ELF-1 (cell line): ENCODE data around the gene ARID1A.
"Not testable (repeated sequence)": the region's sequence is repeated elsewhere in the genome, so short reads cannot be mapped to it uniquely, and the experiment has no call there.

Experiments
- DNase-seq: peaks from one replicate; pipeline ENCODE4 v3.0.0-alpha.2; 2016; ENCODE audit warnings: low read depth, low spot score

The ARID1A gene

DNA sequence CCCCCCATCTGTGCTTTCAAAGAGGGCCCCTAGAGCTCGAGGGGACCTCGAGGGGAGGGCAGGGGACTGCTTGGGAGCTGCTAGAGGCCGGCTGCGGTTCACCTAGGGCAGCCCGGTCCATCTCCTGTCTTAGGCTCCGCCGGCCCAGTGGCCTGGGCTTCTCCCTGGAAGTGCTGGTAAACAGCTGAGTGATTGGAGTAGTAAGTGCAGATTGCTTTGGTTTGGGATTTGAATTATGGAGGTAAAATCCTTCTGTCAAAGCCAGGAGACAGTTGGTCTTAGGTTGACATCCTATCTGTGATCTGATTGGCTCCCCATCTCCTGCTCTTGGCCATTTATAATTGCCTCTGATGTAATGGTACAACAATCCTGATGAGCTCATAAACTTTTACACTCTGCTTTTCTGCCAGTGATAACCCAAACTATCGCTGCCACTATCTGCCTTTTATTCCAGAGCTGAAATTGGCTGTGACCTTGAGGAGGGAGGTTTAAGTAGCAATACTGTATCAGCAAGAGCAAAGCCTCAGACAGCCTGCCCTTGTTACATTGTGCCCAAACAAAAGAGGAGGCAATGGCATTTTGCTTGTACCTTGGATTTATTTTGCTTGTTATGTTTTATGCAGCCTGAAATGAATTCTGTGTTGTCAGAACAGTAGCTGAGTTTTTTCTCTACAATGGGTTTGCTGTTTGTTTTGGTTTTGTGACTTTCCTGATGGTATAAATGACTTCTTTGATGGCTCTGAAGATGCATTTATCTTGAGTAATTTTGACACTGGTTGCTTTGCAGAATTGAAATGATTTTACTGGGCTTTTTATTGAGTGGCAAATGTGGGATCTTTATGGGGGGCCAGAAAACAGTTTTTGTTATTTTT, 2.4 kb downstream of the ARID1A start:
- DNase-seq: peak; percentile 68

- no peak for DNase-seq
These were observed 4.9 kb downstream of the ARID1A start for GRCh38 chr1:26700711-26701110.

DNA sequence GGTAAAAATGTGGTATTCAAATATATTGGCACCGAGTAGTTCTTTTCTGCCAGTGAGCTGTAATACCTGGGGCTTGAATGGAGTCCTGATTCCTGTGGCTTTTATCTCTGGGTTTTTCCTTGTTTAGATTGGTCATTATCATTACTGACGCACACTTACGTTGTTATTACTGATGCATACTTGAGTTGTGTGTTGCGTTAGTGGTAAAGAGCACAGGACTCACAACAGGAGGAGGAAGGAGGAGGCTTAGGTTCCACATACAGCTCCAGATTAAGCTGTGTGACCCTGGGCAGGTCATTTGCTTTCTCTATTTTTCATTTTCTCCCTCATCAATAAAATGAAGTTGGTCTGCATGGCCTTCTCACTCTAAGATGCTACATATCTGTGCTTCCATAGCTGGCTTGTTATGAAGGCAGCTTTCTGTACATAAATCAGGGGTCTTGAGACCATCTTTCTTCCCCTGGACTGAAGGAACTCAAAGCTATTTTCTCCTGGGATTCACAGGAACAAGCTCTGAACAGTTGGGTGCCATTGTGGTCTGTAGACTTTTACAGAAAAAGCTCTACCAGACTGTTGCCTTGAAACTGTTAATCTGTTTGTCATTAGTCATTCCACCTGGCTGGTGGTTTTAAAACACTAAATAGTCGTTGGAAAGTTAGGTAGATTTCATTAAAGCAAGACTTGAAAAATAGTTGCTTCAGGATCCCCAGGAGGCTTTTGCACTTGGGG, 5.6 kb downstream of the ARID1A start:
- no peak for DNase-seq

- DNase-seq: no peak
These were observed 6.3 kb downstream of the ARID1A start for GRCh38 chr1:26701995-26702679.

DNA sequence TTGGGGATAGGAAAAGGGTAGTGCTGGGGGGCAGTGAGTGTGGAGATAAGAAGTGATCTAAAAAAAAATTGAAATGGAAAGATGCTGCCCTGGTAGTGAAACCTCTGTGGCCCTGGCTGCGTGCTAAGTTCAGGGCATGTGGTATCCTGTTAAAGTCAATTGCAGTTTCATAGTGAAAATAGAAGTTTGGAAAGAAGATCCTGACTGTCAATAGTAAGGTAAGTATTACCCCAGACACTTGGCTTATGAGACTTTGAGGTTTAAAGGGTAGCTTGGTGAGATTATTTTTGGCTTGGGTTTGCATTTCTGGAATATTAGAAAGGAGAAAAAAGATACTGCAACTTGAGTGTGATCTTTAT, 6.8 kb downstream of the ARID1A start:
- DNase-seq: no peak

- no peak for DNase-seq
These were observed 7.7 kb downstream of the ARID1A start for GRCh38 chr1:26703478-26703877.

GRCh38 chr1:26704629-26705028, 8.8 kb downstream of the ARID1A start:
- no peak for DNase-seq

DNA sequence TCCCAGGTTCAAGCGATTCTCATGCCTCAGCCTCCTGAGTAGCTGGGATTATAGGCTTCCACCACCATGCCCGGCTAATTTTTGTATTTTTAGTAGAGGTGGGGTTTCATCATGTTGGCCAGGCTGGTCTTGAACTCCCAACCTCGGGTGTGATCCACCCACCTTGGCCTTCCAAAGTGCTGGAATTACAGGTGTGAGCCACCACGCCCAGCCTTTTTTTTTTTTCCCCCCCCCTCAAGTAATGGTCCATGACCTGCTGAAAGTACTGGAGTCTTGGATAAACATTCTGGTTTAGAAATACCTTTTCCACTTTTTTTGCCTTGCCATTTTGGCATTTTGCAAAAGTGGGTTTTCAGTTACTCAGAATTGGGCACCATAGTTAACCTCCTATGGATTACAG, 9.4 kb downstream of the ARID1A start:
- DNase-seq: not testable (repeated sequence)

GRCh38 chr1:26705788-26706311, 10.0 kb downstream of the ARID1A start:
- DNase-seq: no peak

- no peak for DNase-seq
These were observed 10.5 kb downstream of the ARID1A start for GRCh38 chr1:26706315-26706714.

GRCh38 chr1:26710811-26711210, 15.0 kb downstream of the ARID1A start:
- no peak for DNase-seq

DNA sequence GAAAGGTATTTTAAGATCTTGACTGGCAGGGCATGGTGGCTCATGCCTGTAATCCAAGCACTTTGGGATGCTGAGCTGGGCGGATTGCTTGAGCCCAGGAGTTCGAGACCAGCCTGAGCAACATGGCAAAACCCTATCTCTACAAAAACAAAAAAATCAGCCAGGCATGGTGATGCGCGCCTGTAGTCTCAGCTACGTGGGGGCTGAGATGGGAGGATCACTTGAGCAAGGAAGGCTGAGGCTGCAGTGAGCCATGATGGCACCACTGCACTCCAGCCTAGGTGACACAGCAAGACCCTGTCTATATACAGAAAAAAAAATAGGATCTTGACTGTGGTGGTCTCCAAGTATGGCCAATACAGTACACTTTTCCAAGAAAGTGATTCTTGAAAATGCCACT, 16.0 kb downstream of the ARID1A start:
- no peak for DNase-seq

DNA sequence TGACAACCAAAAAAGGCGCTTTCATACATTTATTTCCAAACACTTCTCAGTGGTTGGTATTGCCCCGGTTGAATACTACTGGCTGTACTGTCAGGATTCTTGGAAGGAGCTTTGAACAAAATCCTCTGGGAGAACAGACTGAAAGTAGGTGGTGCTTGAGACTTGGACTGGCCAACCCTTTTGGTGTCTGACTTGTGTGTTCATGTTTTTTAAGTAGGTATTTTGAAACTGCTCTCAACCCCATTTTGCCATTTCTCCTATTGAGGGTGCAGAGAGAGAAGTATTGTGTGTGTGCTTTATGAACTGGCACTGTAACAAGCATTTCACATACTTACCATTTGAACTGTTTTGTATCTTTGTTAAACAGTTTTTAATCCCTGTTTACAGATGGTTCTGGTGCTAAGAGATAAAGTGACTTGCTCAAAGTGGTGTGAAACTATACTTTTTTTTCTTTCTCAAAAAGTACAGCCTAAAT, 21.2 kb downstream of the ARID1A start:
- DNase-seq: no peak

DNA sequence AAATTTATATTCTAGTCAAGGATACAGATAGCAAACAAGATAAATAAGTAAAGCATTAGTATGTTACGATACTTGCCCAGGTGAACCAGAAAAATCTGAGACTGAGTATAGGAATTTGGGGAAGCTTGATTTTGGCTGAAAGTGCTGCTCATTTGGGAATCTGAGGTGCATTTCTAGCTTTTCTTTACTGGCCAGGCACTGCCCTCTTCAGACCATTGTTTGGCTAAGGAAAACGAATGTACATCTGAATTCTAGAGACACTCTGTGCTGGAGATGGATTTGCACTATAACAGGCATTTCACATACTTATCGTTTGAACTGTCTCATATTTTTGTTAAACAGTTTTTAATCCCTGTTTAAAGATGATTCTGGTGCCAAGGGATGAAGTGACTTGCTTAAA, 23.4 kb downstream of the ARID1A start:
- no peak for DNase-seq

DNA sequence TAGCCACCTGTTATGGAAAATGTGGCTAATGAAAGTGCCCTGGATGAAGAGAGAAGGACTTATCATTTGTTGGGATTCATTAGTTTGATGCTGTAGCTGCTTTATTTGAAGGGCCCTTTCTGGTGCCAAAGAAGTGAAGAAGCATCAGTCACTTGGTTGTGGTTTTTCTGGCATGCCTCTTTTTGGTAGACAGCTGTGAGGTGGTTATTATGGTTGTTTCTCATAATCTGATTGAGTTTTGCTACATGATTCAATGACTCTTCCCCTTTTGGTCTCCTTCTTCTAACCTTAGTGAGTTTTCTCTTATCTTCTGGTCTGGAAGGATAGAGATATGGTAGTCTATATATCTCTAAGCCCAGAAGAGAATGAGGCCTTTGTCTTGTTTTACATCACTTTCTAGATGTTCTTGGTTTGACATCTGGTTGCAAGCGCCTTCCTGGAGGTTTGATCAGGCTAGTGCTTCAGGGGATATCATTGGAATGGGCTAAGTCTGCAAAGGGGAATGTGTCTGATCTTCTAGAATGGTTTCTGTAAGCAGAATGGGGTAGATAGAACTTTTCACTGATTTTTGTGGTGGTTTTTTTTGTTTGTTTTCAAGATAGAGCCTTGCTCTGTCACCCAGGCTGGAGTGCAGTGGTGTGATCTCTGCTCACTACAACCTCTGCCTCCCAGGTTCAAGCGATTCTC, 26.0 kb downstream of the ARID1A start:
- no peak for DNase-seq

- DNase-seq: peak; percentile 97
These were observed 27.5 kb downstream of the ARID1A start for GRCh38 chr1:26723013-26723991.

DNA sequence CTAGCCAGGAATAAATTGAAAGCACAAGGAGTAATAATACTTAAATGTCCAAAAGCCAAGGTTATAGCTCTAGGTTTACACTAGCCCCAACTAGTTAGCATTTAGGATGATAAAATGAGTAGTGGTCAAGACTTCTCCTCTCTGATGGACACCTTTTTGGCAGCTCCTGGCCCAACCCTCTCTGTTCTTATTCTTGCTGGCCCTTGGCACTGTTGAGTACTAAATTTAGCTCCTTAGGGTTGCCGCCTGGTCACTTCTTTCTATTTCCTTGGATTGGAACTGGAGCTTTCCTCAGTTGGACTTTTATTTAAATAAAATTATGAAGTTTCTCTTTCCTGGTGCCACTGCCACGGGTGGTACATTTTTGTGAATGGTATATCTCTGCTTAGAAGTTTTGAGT, 28.3 kb downstream of the ARID1A start:
- no peak for DNase-seq

GRCh38 chr1:26724926-26725325, 29.1 kb downstream of the ARID1A start:
- DNase-seq: peak; percentile 58

DNA sequence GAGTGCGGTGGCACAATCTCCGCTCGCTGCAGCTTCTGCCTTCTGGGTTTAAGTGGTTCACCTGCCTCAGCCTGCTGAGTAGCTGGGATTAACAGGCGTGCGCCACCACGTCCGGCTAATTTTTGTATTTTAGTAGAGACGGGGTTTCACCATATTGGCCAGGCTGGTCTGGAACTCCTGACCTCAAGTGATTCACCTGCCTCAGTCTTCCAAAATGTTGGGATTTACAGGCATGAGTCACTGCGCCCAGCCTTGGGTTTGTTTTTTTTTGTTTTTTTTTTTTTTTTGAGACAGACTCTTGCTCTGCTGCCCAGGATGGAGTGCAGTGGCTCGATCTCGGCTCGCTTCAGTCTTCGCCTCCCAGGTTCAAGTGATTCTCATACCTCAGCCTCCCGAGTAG, 30.1 kb downstream of the ARID1A start:
- DNase-seq: not testable (repeated sequence)

GRCh38 chr1:26726784-26727183, 31.0 kb downstream of the ARID1A start:
- no peak for DNase-seq
